Right lobe of liver (tissue), 6 donors: Measurements from ENCODE around the gene PGAP1. TPM values are rescaled to one million over a fixed set of nuclear protein-coding genes. Genes with fewer than 3 reads are reported as not detected.
"Not testable (repeated sequence)": the region's sequence is repeated elsewhere in the genome, so short reads cannot be mapped to it uniquely, and the experiment has no call there.

Experiments
- ATAC-seq, 4 donors: fragments of 200-7000 bp; cut with Tn5 transposase; one replicate each; pipeline ENCODE4 v1.9.1; 2020; ENCODE audit warnings: mild to moderate bottlenecking in 4 of 4, moderate library complexity in 4 of 4
- DNase-seq, 3 donors: peaks; one replicate each; pipeline ENCODE4 v3.0.0-alpha.2; 2020
- H3K27ac ChIP-seq, 3 donors: fragments of 200-600 bp; one replicate each; pipeline ENCODE4 v1.8.0; 2022
- H3K27me3 ChIP-seq, 2 donors: fragments of 200-600 bp; one replicate each; pipeline ENCODE4 v1.8.0; 2022
- H3K36me3 ChIP-seq, 4 donors: fragments of 200-600 bp; sonication (generic) in 1 of 4; one replicate each; pipeline versions ENCODE4 v1.5.1 to v1.8.0; 2017 to 2022; ENCODE audit warnings: control low read depth in 1 of 4
- H3K4me1 ChIP-seq, 4 donors: fragments of 200-600 bp; sonication (generic) in 1 of 4; one replicate each; pipeline versions ENCODE4 v1.5.1 to v1.8.0; 2017 to 2022; ENCODE audit warnings: control low read depth in 1 of 4
- H3K4me3 ChIP-seq, 3 donors: fragments of 200-600 bp; one replicate each; pipeline ENCODE4 v1.8.0; 2022
- H3K9me3 ChIP-seq, 4 donors: fragments of 200-600 bp; sonication (generic) in 1 of 4; one replicate each; pipeline versions ENCODE4 v1.5.1 to v1.8.0; 2017 to 2022; ENCODE audit warnings: control low read depth in 1 of 4
- CTCF ChIP-seq, 4 donors: fragments of 200-600 bp in 3 of 4; fragments of 450-650 bp in 1 of 4; IDR thresholded peaks; one replicate each; pipeline versions ENCODE4 v1.5.1 to v1.8.0; 2016 to 2022; ENCODE audit warnings: antibody characterized with exemption in 4 of 4, mild to moderate bottlenecking in 2 of 4
- POLR2A ChIP-seq: fragments of 450-650 bp; IDR thresholded peaks from one replicate; pipeline ENCODE4 v1.6.1; 2017; ENCODE audit warnings: antibody characterized with exemption, mild to moderate bottlenecking
- WGBS: methylation state at CpG from one replicate; pipeline ENCODE4 v1.1.6; 2018; ENCODE audit warnings: low coverage, low lambda C conversion rate; ENCODE audit not compliant: insufficient coverage; ENCODE audit errors: missing lambda C conversion rate; 5-methylcytosine and 5-hydroxymethylcytosine counted together
- intact Hi-C, 2 donors: fragments of 100-400 bp; cut with DNase I; formaldehyde crosslinking; loops; one replicate each; pipeline versions ENCODE4 v1.11.2 to v1.14.1; 2022
- total RNA-seq, 6 experiments: library from RNA; depleted of rRNA in 2 of 6; stranded (reverse); fragments of >200 nt in 2 of 6; fragmentation: NEBNext Ultra II Directional in 3 of 6; extraction: Animal tissue kit (Norgen Biotek cat#: 25700) in 3 of 6; gene quantifications; one replicate each; pipeline versions ENCODE4 v1.1.0 to v1.2.4, GENCODE V29; 2016 to 2023
- donor health status: DM: no; HTN: yes; CAD: no.
- donor health status: DM: no; HTN: no; CAD: no.
- donor health status: DM: no; HTN: no; CAD: no.
- donor health status: DM: no; HTN: yes; CAD: no.
- donor health status: DM: no; HTN: yes; CAD: no.

The PGAP1 gene
- total RNA-seq, 6 experiments from 2014 or later, result 2.2 to 4.2 (median 3.5) TPM

- intact Hi-C loops, result no loop called here
- H3K4me1 ChIP-seq, result no peaks in the 10 kb centered on the region
- H3K27ac ChIP-seq, result no peak overlapping the region
- DNase-seq (no peak), ATAC-seq (no peak)
- no peaks in the 10 kb centered on the region for H3K36me3 ChIP-seq
- H3K9me3 ChIP-seq, result no peaks in the 10 kb centered on the region
- H3K4me3 ChIP-seq, result no peak overlapping the region
- H3K27me3 ChIP-seq, result no peaks in the 10 kb centered on the region
- TF ChIP-seq CTCF (IDR thresholded peaks at IDR 0.05) (no peak), POLR2A (no peak)
Observed at GRCh38 chr2:196917802-196918201, 8.7 kb downstream of the PGAP1 start.

- TF ChIP-seq POLR2A (no peak), CTCF (IDR thresholded peaks at IDR 0.05) (no peak)
- H3K36me3 ChIP-seq, result no peaks in the 10 kb centered on the region
- DNase-seq (no peak), ATAC-seq (no peak)
- H3K9me3 ChIP-seq, result no peaks in the 10 kb centered on the region
- no peak overlapping the region for H3K27ac ChIP-seq
- 94% methylated on average over 3 of the region's 3 CpGs for WGBS
- intact Hi-C loops, result no loop called here
- no peaks in the 10 kb centered on the region for H3K4me1 ChIP-seq
- H3K27me3 ChIP-seq, result no peaks in the 10 kb centered on the region
- no peak overlapping the region for H3K4me3 ChIP-seq
Observed at GRCh38 chr2:196915507-196916189, 10.9 kb downstream of the PGAP1 start.

- TF ChIP-seq POLR2A, result no peak
- no peak for TF ChIP-seq CTCF (IDR thresholded peaks at IDR 0.05)
- intact Hi-C loops, result no loop called here
- no peaks in the 10 kb centered on the region for H3K36me3 ChIP-seq
- WGBS, result 77% methylated on average over 3 of the region's 4 CpGs
- H3K27me3 ChIP-seq, result no peaks in the 10 kb centered on the region
- DNase-seq (no peak), ATAC-seq (no peak)
- H3K9me3 ChIP-seq, result no peaks in the 10 kb centered on the region
- H3K27ac ChIP-seq, result no peak overlapping the region
- no peaks in the 10 kb centered on the region for H3K4me1 ChIP-seq
- no peak overlapping the region for H3K4me3 ChIP-seq
Observed at GRCh38 chr2:196914867-196915460, 11.5 kb downstream of the PGAP1 start.

GRCh38 chr2:196913691-196914090, 12.8 kb downstream of the PGAP1 start:
- Histone ChIP-seq H3K4me3 (no peak overlapping the region), H3K4me1 (no peaks in the 10 kb centered on the region), H3K27me3 (no peaks in the 10 kb centered on the region), H3K36me3 (no peaks in the 10 kb centered on the region), H3K27ac (no peak overlapping the region), H3K9me3 (no peaks in the 10 kb centered on the region)
- DNase-seq (no peak), ATAC-seq (no peak)
- WGBS, result 92% methylated on average over 1 of the region's 1 CpG
- intact Hi-C loops, result no loop called here
- no peak for TF ChIP-seq CTCF (IDR thresholded peaks at IDR 0.05)
- TF ChIP-seq POLR2A, result no peak

- H3K27me3 ChIP-seq, H3K9me3 ChIP-seq, H3K36me3 ChIP-seq, H3K4me1 ChIP-seq, DNase-seq, H3K27ac ChIP-seq, intact Hi-C loops, ATAC-seq: not testable (repeated sequence)
- H3K4me3 ChIP-seq, result peak overlapping the region in 1 of 3 donors; percentile 22
- WGBS, result 53% methylated on average over 7 of the region's 15 CpGs
Observed at GRCh38 chr2:196905365-196905764, 21.1 kb downstream of the PGAP1 start.
